CD4-positive, alpha-beta T cell (primary cell): Measurements from ENCODE around the gene UBE3B. TPM values are rescaled to one million over a fixed set of nuclear protein-coding genes. Genes with fewer than 3 reads are reported as not detected.

Experiments
- ATAC-seq: fragments of 200-7000 bp; cut with Tn5 transposase; one replicate; pipeline ENCODE4 v1.10.0; 2022; ENCODE audit warnings: mild to moderate bottlenecking; ENCODE audit not compliant: poor library complexity
- CTCF ChIA-PET: fragments of 350-600 bp; sonication (Branson Sonifier 250); formaldehyde crosslinking; loops from one replicate; lab custom pipeline; 2021; ENCODE audit warnings: antibody characterized with exemption, inconsistent platforms; lab: Charles Lee
- POLR2A ChIA-PET: fragments of 350-600 bp; sonication (Branson Sonifier 250); formaldehyde crosslinking; loops from one replicate; lab custom pipeline; 2021; ENCODE audit warnings: antibody characterized with exemption, inconsistent platforms; lab: Charles Lee
- DNase-seq, 14 experiments: peaks; one replicate each; pipeline ENCODE4 v3.0.0-alpha.2; 2013 to 2020; ENCODE audit warnings: mixed read lengths in 2 of 14
- H3K27ac ChIP-seq, 2 donors: one replicate each; pipeline versions ENCODE4 v1.5.1 to v1.7.0; 2013; ENCODE audit warnings: low read length in 2 of 2, low read depth in 1 of 2, mild to moderate bottlenecking in 1 of 2
- H3K27me3 ChIP-seq, 2 experiments: 1 replicate in 1 of 2; 2 replicates in 1 of 2; pipeline versions ENCODE4 v1.6.1 to v1.7.0; 2013; ENCODE audit warnings: low read length in 2 of 2, control low read depth in 1 of 2, mild to moderate bottlenecking in 1 of 2, moderate library complexity in 1 of 2; ENCODE audit not compliant: insufficient read depth in 2 of 2, control insufficient read depth in 1 of 2
- H3K36me3 ChIP-seq: one replicate; pipeline ENCODE4 v1.6.1; 2013; ENCODE audit warnings: low read length, control low read depth; ENCODE audit not compliant: insufficient read depth
- H3K4me1 ChIP-seq: one replicate; pipeline ENCODE4 v1.6.1; 2013; ENCODE audit warnings: low read length, control low read depth; ENCODE audit not compliant: insufficient read depth
- H3K4me3 ChIP-seq: one replicate; pipeline ENCODE4 v1.5.1; 2013; ENCODE audit warnings: mild to moderate bottlenecking, low read length, moderate library complexity
- H3K9me3 ChIP-seq, 2 experiments: 1 replicate in 1 of 2; 2 replicates in 1 of 2; pipeline versions ENCODE4 v1.6.1 to v1.7.0; 2013; ENCODE audit warnings: low read length in 2 of 2, mild to moderate bottlenecking in 2 of 2, control low read depth in 1 of 2, moderate library complexity in 1 of 2; ENCODE audit not compliant: control insufficient read depth in 1 of 2, insufficient read depth in 1 of 2
- H3K27ac Mint-ChIP-seq: one replicate; pipeline ENCODE4 v1.8.0; 2020; ENCODE audit warnings: mixed read lengths
- H3K27me3 Mint-ChIP-seq: one replicate; pipeline ENCODE4 v1.8.0; 2021; ENCODE audit warnings: mixed read lengths
- H3K36me3 Mint-ChIP-seq: one replicate; pipeline ENCODE4 v1.8.0; 2021; ENCODE audit warnings: low read depth, mixed read lengths
- H3K4me1 Mint-ChIP-seq: one replicate; pipeline ENCODE4 v1.8.0; 2021; ENCODE audit warnings: low read depth, mixed read lengths
- H3K4me3 Mint-ChIP-seq: one replicate; pipeline ENCODE4 v1.8.0; 2020; ENCODE audit warnings: mild to moderate bottlenecking, mixed read lengths
- H3K9me3 Mint-ChIP-seq: one replicate; pipeline ENCODE4 v1.8.0; 2020; ENCODE audit warnings: mixed read lengths
- CTCF ChIP-seq: fragments of 200-600 bp; IDR thresholded peaks from one replicate; pipeline ENCODE4 v1.8.0; 2022; ENCODE audit warnings: antibody characterized with exemption, mild to moderate bottlenecking
- intact Hi-C, 2 experiments: fragments of 100-400 bp; cut with DNase I in 1 of 2; cut with micrococcal nuclease in 1 of 2; formaldehyde crosslinking; loops; one replicate each; pipeline versions ENCODE4 v1.15.1 to v1.9.0; 2023 to 2025; cut with DNase I, micrococcal nuclease
- total RNA-seq, 174 experiments: library from RNA in 2 of 174; stranded (reverse) in 2 of 174; gene quantifications; one replicate each; pipeline ENCODE4 v1.2.3 and lab custom pipeline; 2021 to 2026

UBE3B gene
- total RNA-seq, 2 experiments from 2014 or later, result 17.2 to 19.9 TPM

- no peak for TF ChIP-seq CTCF
- DNase-seq (no peak), ATAC-seq (no peak)
- Histone ChIP-seq H3K27ac (no peak overlapping the region), H3K4me3 (no peak overlapping the region), H3K27me3 (no peaks in the 10 kb centered on the region), H3K36me3 (peaks cover 92% of the 10 kb centered on the region), H3K4me1 (no peaks in the 10 kb centered on the region), H3K9me3 (no peaks in the 10 kb centered on the region)
- ChIA-PET CTCF (no interaction called here), POLR2A (no interaction called here)
- Mint-ChIP-seq H3K36me3 (peaks cover 93% of the 10 kb centered on the region), H3K27me3 (no peaks in the 10 kb centered on the region), H3K27ac (no peak overlapping the region), H3K4me1 (no peaks in the 10 kb centered on the region), H3K9me3 (no peaks in the 10 kb centered on the region), H3K4me3 (no peak overlapping the region)
- intact Hi-C loops, result no loop called here
Measured at GRCh38 chr12:109501299-109501698, 23.9 kb downstream of the UBE3B start.

- Histone ChIP-seq H3K9me3 (no peaks in the 10 kb centered on the region), H3K4me1 (no peaks in the 10 kb centered on the region), H3K27me3 (no peaks in the 10 kb centered on the region), H3K4me3 (no peak overlapping the region), H3K27ac (no peak overlapping the region), H3K36me3 (peaks cover 97% of the 10 kb centered on the region)
- Mint-ChIP-seq H3K4me1 (no peaks in the 10 kb centered on the region), H3K27ac (no peak overlapping the region), H3K27me3 (no peaks in the 10 kb centered on the region), H3K36me3 (peaks cover 94% of the 10 kb centered on the region), H3K4me3 (no peak overlapping the region), H3K9me3 (no peaks in the 10 kb centered on the region)
- ChIA-PET CTCF (no interaction called here), POLR2A (no interaction called here)
- intact Hi-C loops, result no loop called here
- TF ChIP-seq CTCF, result no peak
- DNase-seq, result no peak
- no peak for ATAC-seq
Measured at GRCh38 chr12:109502332-109502731, 24.9 kb downstream of the UBE3B start.

DNA sequence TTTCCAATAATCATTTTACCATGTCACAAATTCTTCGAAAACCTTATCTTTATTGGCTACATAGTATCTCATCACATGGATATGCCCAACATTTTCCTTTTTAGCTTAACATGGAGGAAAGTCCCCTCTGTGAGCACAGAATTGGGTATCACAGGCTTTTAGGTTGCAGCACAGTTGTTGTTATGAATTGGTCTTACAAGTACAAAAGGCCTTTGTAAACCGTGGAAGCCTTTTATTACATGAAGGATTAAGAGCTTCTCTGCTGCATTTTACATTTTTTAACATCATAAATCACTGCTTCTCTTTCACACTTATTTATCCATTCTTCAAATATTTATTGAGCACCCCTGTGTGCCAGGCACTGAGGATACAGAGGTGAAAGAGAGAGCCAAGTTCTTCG is 26.2 kb downstream of the UBE3B start:
- no peaks in the 10 kb centered on the region for H3K27me3 Mint-ChIP-seq
- ChIA-PET POLR2A (no interaction called here), CTCF (no interaction called here)
- no peaks in the 10 kb centered on the region for H3K4me1 ChIP-seq
- H3K36me3 Mint-ChIP-seq, result peaks cover 94% of the 10 kb centered on the region
- no peaks in the 10 kb centered on the region for H3K9me3 Mint-ChIP-seq
- no peak for TF ChIP-seq CTCF
- H3K4me3 ChIP-seq, result no peak overlapping the region
- DNase-seq, result no peak
- H3K27me3 ChIP-seq, result no peaks in the 10 kb centered on the region
- no peak for ATAC-seq
- no peak overlapping the region for H3K4me3 Mint-ChIP-seq
- H3K4me1 Mint-ChIP-seq, result no peaks in the 10 kb centered on the region
- H3K27ac Mint-ChIP-seq, result no peak overlapping the region
- H3K27ac ChIP-seq, result no peak overlapping the region
- H3K36me3 ChIP-seq, result peaks cover 98% of the 10 kb centered on the region
- no peaks in the 10 kb centered on the region for H3K9me3 ChIP-seq
- intact Hi-C loops, result no loop called here
